ENCODE results near the gene ANKRD22.

The ANKRD22 gene

GRCh38 chr10:88851706-88852105, at the start of gene ANKRD22:
Gene ANKRD22, minus strand, starts transcription at chr10:88851844. Its CDS starts 237 bp downstream, at chr10:88851607.
- H3K4me1 ChIP-seq (ENCODE audit: insufficient read depth, low read length, poor library complexity, severe bottlenecking) = peaks cover 41% of the 10 kb centered on the region
- H3K36me3 ChIP-seq (ENCODE audit: insufficient read depth, low read length) = no peaks in the 10 kb centered on the region
- H3K27me3 ChIP-seq (ENCODE audit: insufficient read depth, low read length, poor library complexity, severe bottlenecking) = no peaks in the 10 kb centered on the region
- no peaks in the 10 kb centered on the region for H3K79me2 ChIP-seq (ENCODE audit: insufficient read depth, low read length)
- H3F3A ChIP-seq (ENCODE audit: low read depth) = no peaks in the 10 kb centered on the region
- no peak within 1 kb of the TSS for H3K4me3 ChIP-seq (ENCODE audit: low read length, poor library complexity, severe bottlenecking)
- peak within 1 kb of the TSS; percentile 65 for H2AFZ ChIP-seq (ENCODE audit: low read length)
- H3K9ac ChIP-seq (ENCODE audit: low read depth, low read length, poor library complexity, severe bottlenecking) = peak within 1 kb of the TSS; percentile 18
- peak within 1 kb of the TSS; percentile 47 for H3K4me2 ChIP-seq (ENCODE audit: low read depth, low read length, poor library complexity, severe bottlenecking)
- no peaks in the 10 kb centered on the region for H3K9me2 ChIP-seq (replicated peaks; ENCODE audit: low read depth, low read length)
- TF ChIP-seq EZH2phosphoT487 (IDR thresholded peaks at IDR 0.05; ENCODE audit: borderline replicate concordance) (no peak), CTCF (conservative IDR thresholded peaks at IDR 0.05; ENCODE audit: low read length) (no peak)
- no peaks in the 10 kb centered on the region for H4K20me1 ChIP-seq (ENCODE audit: insufficient read depth, low read length, poor library complexity, severe bottlenecking)
- H3K9me3 ChIP-seq (ENCODE audit: insufficient read depth, low read depth, low read length) = no peaks in the 10 kb centered on the region

- Histone ChIP-seq H3K9me3 (ENCODE audit: insufficient read depth, low read depth, low read length) (no peaks in the 10 kb centered on the region), H2AFZ (ENCODE audit: low read length) (no peak overlapping the region), H3K4me3 (ENCODE audit: low read length, poor library complexity, severe bottlenecking) (no peak overlapping the region), H3K27me3 (ENCODE audit: insufficient read depth, low read length, poor library complexity, severe bottlenecking) (no peaks in the 10 kb centered on the region), H3K4me1 (ENCODE audit: insufficient read depth, low read length, poor library complexity, severe bottlenecking) (peaks cover 32% of the 10 kb centered on the region), H3K79me2 (ENCODE audit: insufficient read depth, low read length) (peaks cover 54% of the 10 kb centered on the region), H3K36me3 (ENCODE audit: insufficient read depth, low read length) (peaks cover 67% of the 10 kb centered on the region), H3K4me2 (ENCODE audit: low read depth, low read length, poor library complexity, severe bottlenecking) (no peak overlapping the region), H3K9ac (ENCODE audit: low read depth, low read length, poor library complexity, severe bottlenecking) (no peak overlapping the region), H4K20me1 (ENCODE audit: insufficient read depth, low read length, poor library complexity, severe bottlenecking) (peaks cover 57% of the 10 kb centered on the region), H3K9me2 (replicated peaks; ENCODE audit: low read depth, low read length) (no peaks in the 10 kb centered on the region), H3F3A (ENCODE audit: low read depth) (0 out of 2 replicates have a peak, but pooled peaks cover 4% of the 10 kb centered on the region)
- no peak for TF ChIP-seq CTCF (conservative IDR thresholded peaks at IDR 0.05; ENCODE audit: low read length)
- TF ChIP-seq EZH2phosphoT487 (IDR thresholded peaks at IDR 0.05; ENCODE audit: borderline replicate concordance) = no peak
Observed at GRCh38 chr10:88899886-88900285, 48.2 kb upstream of the ANKRD22 start.

- no peak overlapping the region for H3K9ac ChIP-seq (ENCODE audit: low read depth, low read length, poor library complexity, severe bottlenecking)
- no peak overlapping the region for H2AFZ ChIP-seq (ENCODE audit: low read length)
- H4K20me1 ChIP-seq (ENCODE audit: insufficient read depth, low read length, poor library complexity, severe bottlenecking) = peaks cover 62% of the 10 kb centered on the region
- H3K4me2 ChIP-seq (ENCODE audit: low read depth, low read length, poor library complexity, severe bottlenecking) = no peak overlapping the region
- H3K36me3 ChIP-seq (ENCODE audit: insufficient read depth, low read length) = peaks cover 62% of the 10 kb centered on the region; the same call in 1 of the 2 replicates
- peaks cover 38% of the 10 kb centered on the region for H3K4me1 ChIP-seq (ENCODE audit: insufficient read depth, low read length, poor library complexity, severe bottlenecking)
- TF ChIP-seq EZH2phosphoT487 (IDR thresholded peaks at IDR 0.05; ENCODE audit: borderline replicate concordance) (no peak), CTCF (conservative IDR thresholded peaks at IDR 0.05; ENCODE audit: low read length) (no peak)
- H3K27me3 ChIP-seq (ENCODE audit: insufficient read depth, low read length, poor library complexity, severe bottlenecking) = no peaks in the 10 kb centered on the region
- H3K4me3 ChIP-seq (ENCODE audit: low read length, poor library complexity, severe bottlenecking) = no peak overlapping the region
- H3K9me2 ChIP-seq (replicated peaks; ENCODE audit: low read depth, low read length) = no peaks in the 10 kb centered on the region
- H3F3A ChIP-seq (ENCODE audit: low read depth) = 0 out of 2 replicates have a peak, but pooled peaks cover 4% of the 10 kb centered on the region
- H3K9me3 ChIP-seq (ENCODE audit: insufficient read depth, low read depth, low read length) = no peaks in the 10 kb centered on the region
- H3K79me2 ChIP-seq (ENCODE audit: insufficient read depth, low read length) = peaks cover 64% of the 10 kb centered on the region
Observed at GRCh38 chr10:88898727-88899126, 47.1 kb upstream of the ANKRD22 start.
